ENCODE data around the gene TUBG1.
"Not testable (repeated sequence)": the region's sequence is repeated elsewhere in the genome, so short reads cannot be mapped to it uniquely, and the experiment has no call there.

TUBG1 gene

DNA sequence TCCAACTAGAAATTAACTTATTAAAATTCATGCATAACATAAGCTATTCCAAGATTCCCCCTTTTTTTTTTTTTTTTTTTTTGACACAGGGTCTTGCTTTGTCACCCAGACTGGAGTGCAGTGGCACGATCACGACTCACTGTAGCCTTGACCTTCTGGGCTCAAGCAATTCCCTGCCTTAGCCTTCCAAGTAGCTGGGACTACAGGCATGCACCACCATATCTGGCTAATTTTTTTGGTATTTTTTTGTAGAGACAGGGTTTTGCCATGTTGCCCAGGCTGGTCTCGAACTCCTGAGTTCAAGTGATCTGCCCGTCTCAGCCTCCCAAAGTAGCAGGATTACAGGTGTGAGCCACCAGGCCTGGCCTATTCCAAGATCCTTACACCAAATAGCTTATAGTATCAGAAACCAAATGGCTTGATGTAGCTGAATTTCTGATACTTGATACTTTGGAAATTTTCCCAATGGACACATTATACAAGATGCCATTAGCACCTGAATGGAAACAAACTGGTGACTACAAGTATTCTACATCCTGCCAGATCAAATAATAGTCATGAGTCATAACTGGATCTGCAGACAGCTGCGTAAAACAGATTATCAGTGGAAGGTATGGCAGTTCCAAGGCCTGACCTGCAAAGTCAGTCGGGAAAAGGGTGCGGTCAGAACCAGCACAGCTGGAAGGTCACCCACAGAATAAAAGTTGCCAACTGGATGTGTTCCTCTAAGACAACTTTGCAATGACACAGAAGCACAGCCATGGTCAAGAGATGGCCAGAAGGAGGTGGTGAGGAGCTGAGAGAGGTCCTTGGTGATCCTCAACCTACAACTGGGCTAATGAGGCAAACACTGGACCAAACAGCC lies 14.5 kb downstream of the TUBG1 start:
- no peak for DNase-seq (ENCODE audit: low spot score)

GRCh38 chr17:42627032-42627764 lies 17.7 kb downstream of the TUBG1 start:
- not testable (repeated sequence) for DNase-seq (ENCODE audit: low spot score)

DNA sequence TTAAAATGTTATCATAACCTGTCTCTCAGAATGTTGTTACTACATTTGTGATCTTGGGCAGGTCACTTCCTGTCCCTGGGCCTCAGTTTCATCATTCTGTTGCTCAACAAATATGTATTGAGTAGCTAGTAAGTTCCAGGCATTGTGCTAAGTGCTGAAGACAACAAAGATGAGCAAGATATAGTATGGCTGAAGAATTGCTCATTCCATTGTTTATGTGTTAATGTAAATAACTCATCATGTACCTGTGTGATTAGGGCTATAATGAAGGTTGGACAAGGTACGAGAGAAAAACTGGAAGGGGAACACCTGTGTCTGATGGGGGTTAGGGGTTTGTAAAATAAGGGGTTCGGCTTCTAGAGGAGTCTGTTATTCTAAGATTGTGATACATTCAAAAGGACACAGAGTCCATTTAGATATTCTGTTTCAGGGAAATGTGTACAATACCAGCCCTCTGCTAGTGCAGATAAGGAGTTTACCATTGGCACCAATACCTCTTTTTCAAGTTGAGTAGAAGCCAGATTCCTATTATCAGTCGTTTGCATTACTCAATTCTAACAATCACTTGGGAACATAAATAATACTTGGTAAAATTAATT lies 20.0 kb downstream of the TUBG1 start:
- no peak for DNase-seq (ENCODE audit: low spot score)

- DNase-seq (ENCODE audit: low spot score), result no peak
Observed at GRCh38 chr17:42632949-42633444, 23.5 kb downstream of the TUBG1 start.

GRCh38 chr17:42639525-42640113 lies 30.1 kb downstream of the TUBG1 start:
- DNase-seq (ENCODE audit: low spot score), result no peak

- no peak for DNase-seq (ENCODE audit: low spot score)
Observed at GRCh38 chr17:42640121-42640520, 30.6 kb downstream of the TUBG1 start.

DNA sequence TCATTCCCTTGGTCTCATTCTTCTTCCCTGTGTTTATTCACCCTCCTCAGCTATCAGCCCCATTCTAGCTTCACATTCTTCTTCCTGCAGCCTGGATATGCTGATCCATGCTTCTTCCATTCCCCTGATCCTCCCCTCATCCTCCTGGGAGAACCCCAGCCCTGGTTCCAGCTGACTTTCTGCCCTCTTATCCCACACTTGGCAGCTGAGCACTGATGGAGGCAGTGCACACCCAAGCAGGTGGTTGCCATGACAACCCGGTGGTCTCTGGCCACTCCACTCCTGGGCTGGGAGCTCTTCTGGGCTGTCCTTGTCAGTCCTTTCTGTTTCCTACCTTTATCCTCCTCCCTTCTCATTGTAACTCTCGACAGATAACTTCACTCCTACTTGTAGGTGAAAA lies 32.9 kb downstream of the TUBG1 start:
- DNase-seq (ENCODE audit: low spot score), result no peak

GRCh38 chr17:42647778-42648177 lies 38.3 kb downstream of the TUBG1 start:
- DNase-seq (ENCODE audit: low spot score), result no peak

DNA sequence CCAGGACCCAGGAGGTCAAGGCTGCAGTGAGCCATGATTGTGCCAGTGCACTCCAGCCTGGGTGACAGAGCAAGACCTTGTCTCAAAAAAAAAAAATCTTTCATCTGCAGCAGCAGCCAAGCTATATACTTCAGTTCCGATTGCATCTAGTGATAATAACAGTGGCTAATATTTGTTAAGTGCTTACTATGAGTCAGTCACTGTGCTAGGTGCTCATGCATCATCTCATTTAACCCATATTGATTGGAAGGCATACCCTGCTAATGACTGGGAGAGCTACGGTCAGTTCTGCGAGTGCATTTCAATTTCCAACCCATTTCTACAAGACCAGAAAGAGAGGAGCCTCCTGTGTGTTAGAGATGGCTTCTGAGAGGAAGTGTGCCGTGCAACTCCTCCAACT lies 41.9 kb downstream of the TUBG1 start:
- no peak for DNase-seq (ENCODE audit: low spot score)

DNA sequence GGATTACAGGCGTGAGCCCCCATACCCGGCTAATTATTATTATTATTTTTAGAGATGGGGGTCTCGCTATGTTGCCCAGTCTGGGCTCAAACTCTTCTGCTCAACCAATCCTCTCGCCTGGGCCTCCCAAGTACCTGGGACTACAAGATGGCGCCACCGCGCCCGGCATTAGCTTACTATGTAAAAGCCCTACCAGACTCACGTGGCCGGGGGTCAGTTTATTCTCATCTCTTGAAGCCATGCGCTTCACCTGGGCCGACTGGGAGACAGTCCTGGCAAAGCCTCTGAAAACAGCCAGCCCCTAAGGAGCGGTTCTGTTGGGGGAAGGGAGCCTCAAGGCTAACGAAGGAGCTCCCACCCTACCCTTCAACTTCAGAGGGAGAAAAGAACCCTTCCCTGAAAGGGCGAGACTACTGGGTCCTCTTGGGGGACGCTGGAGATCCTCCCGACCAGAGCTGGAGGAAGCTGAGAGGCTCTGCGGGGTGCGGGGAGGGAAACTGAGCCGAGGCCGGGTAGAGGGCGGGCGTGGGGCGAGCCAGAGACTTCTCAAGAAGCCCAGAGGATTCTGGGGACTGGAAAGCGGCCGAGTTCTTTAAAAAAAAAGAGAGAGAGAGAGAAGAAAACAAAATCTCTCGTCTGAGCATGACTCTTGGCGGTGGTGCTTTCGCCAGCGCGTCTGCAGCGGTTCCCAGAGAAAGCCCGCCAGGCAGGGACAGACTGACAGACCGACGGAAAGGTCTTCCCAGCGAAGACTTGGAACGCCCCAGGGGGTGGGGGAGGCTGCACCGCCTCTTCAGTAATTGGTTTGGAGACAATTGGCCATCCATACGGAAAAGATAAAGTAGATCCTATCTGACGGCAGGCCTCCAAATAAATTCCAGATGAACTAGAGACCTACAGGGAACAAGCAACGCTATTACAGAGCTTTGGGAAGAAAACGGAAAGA lies 44.0 kb downstream of the TUBG1 start:
- DNase-seq (ENCODE audit: low spot score), result no peak

DNA sequence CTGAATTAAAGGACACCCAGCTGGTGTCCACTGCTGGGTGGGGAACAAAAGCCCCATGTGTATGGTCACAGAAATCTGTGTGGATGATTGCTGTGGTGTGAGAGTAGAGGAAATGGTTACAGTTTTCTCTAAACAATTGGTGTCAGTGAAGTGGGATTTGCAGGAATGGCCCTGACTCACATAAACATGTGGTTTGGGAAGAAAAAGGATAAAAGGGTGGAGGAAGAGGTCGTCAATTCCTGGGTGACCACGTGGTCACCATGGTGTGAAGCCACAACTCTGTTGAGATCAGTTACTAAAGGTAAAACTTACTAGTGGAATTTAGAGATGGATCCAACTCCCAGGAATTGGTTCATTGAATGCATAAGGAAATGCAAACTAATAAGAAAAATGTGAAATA lies 46.0 kb downstream of the TUBG1 start:
- no peak for DNase-seq (ENCODE audit: low spot score)

GRCh38 chr17:42657824-42658588 lies 48.5 kb downstream of the TUBG1 start:
- DNase-seq (ENCODE audit: low spot score), result no peak

DNA sequence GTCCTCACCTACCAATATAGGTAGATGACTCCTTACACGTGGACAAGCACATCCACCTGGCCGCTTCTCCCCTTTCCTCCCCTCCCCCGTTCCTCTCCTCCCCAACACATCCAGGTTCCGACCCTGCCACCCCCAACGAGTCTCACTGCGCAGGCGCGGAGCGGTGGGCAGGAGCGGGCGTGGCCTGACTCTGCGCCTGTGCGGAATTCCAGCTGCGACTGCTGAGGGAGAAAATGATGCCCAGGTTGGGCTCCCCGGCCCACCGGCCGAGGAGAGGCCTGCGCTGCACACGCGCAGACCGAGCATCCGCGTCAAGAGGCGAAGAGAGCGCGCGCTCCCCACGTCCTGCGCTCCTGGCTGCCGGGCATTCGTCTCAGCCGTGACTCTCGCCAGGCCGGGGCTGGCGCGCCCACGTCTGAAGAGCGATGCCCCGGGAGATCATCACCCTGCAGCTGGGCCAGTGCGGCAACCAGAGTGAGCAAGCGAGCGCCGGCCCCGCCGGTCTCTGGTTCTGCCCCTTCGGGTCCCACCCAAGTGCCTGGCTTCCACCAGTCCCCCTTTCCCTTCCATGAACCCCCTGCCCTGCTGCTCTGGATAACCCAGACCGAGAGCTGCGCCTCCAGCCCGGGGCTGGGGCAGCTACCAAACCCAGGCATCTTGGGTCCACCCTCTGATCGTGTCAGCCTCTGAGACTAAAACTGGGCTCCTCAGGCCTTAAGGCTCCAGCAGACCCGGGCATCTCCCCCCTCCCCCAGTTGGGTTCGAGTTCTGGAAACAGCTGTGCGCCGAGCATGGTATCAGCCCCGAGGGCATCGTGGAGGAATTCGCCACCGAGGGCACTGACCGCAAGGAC lies 49.8 kb downstream of the TUBG1 start, which contains the start of gene TUBG2:
Gene TUBG2 (plus strand): TSS at position 206 of the 853 bp plus-strand sequence. CDS start 220 bp downstream, at position 426.
- DNase-seq (ENCODE audit: low spot score), result peak; percentile 83

GRCh38 chr17:42659932-42660274 lies 50.4 kb downstream of the TUBG1 start:
- DNase-seq (ENCODE audit: low spot score), result not testable (repeated sequence)

- no peak for DNase-seq (ENCODE audit: low spot score)
Observed at GRCh38 chr17:42660692-42661345, 51.3 kb downstream of the TUBG1 start.
